K562 (cell line): Measurements from ENCODE around the gene COL6A2. TPM values are rescaled to one million over a fixed set of nuclear protein-coding genes. Genes with fewer than 3 reads are reported as not detected.

Experiments
- ATAC-seq: fragments of 200-7000 bp; cut with Tn5 transposase; 3 replicates; pipeline ENCODE4 v1.9.1; 2020; ENCODE audit warnings: moderate library complexity
- BruUV-seq: library from RNA; stranded (reverse); fragments of 400-500 nt; replicated peaks from 2 replicates; lab custom pipeline; 2021; lab: Mats Ljungman, UMichigan
- CTCF ChIA-PET: fragments of 300-600 bp; formaldehyde crosslinking; extraction: SDS; loops from one replicate; lab custom pipeline; 2021; ENCODE audit warnings: low intra/inter-chr PET ratio; lab: Yijun Ruan, JAX
- POLR2A ChIA-PET: fragments of 300-600, 350-650 bp; sonication (Branson Sonifier 250); formaldehyde crosslinking; extraction: SDS; loops from one replicate; lab custom pipeline; 2021; ENCODE audit warnings: antibody characterized with exemption, inconsistent platforms; lab: Yijun Ruan, JAX
- DNase-seq, 4 experiments: peaks; one replicate each; pipeline versions ENCODE4 v3.0.0 to v3.0.0-alpha.2; 2011 to 2018; ENCODE audit warnings: low spot score in 3 of 4, mixed read lengths in 3 of 4; ENCODE audit errors: extremely low read depth in 1 of 4
- FAIRE-seq: peaks from 2 replicates; lab custom pipeline; 2011; peaks lifted over from hg19 to GRCh38; lab: Jason Lieb, UNC
- H2AFZ ChIP-seq: 2 replicates; pipeline ENCODE4 v1.6.0; 2011; ENCODE audit warnings: low read depth, low read length, control low read depth, inconsistent platforms
- H3K27ac ChIP-seq: fragments of 200-600 bp; 3 replicates; pipeline ENCODE4 v1.8.0; 2011; ENCODE audit warnings: low read depth, mild to moderate bottlenecking, control low read depth, inconsistent platforms, low read length, moderate library complexity, mixed read lengths; ENCODE audit errors: extremely low read depth
- H3K27me3 ChIP-seq, 2 experiments: fragments of 300-600 bp in 1 of 2; 2 replicates in 1 of 2; 3 replicates in 1 of 2; pipeline versions ENCODE4 v1.6.0 to v1.8.0; 2011; ENCODE audit warnings: inconsistent platforms in 2 of 2, low read length in 2 of 2, mild to moderate bottlenecking in 1 of 2, mixed read lengths in 1 of 2, moderate library complexity in 1 of 2; ENCODE audit not compliant: control insufficient read depth in 2 of 2, insufficient read depth in 2 of 2
- H3K36me3 ChIP-seq: fragments of 300-600 bp; 3 replicates; pipeline ENCODE4 v1.8.0; 2011; ENCODE audit warnings: mild to moderate bottlenecking, low read length, inconsistent platforms; ENCODE audit not compliant: control insufficient read depth, insufficient read depth
- H3K4me1 ChIP-seq, 2 experiments: fragments of 200-600 bp in 1 of 2; replicated peaks in 1 of 2; 2 replicates in 1 of 2; 3 replicates in 1 of 2; pipeline versions ENCODE4 v1.5.1 to v1.8.0; 2011; ENCODE audit warnings: inconsistent platforms in 2 of 2, low read length in 2 of 2, mild to moderate bottlenecking in 1 of 2, mixed read lengths in 1 of 2, moderate library complexity in 1 of 2; ENCODE audit not compliant: control insufficient read depth in 2 of 2, insufficient read depth in 2 of 2
- H3K4me2 ChIP-seq: 2 replicates; pipeline ENCODE4 v1.6.1; 2011; ENCODE audit warnings: low read length, control low read depth, inconsistent platforms, mixed read lengths; ENCODE audit not compliant: insufficient read depth
- H3K4me3 ChIP-seq: fragments of 200-600 bp; sonication (generic), shearing (Covaris generic); 2 replicates; pipeline ENCODE4 v1.5.1; 2016; ENCODE audit warnings: control low read depth, inconsistent platforms
- H3K79me2 ChIP-seq: fragments of 200-600 bp; 3 replicates; pipeline ENCODE4 v1.8.0; 2011; ENCODE audit warnings: low read length, inconsistent platforms; ENCODE audit not compliant: control insufficient read depth, insufficient read depth
- H3K9ac ChIP-seq, 2 experiments: 2 replicates each; pipeline versions ENCODE4 v1.6.0 to v1.6.1; 2011; ENCODE audit warnings: low read depth in 2 of 2, low read length in 2 of 2, control low read depth in 1 of 2, inconsistent platforms in 1 of 2, mild to moderate bottlenecking in 1 of 2, mixed read lengths in 1 of 2; ENCODE audit not compliant: insufficient read depth in 1 of 2
- H3K9me1 ChIP-seq: one replicate; pipeline ENCODE4 v1.6.0; 2011; ENCODE audit warnings: inconsistent platforms, mild to moderate bottlenecking, low read length, moderate library complexity; ENCODE audit not compliant: control insufficient read depth, insufficient read depth
- H3K9me3 ChIP-seq: replicated peaks from 2 replicates; pipeline ENCODE4 v1.5.1; 2011; ENCODE audit warnings: low read depth, low read length, inconsistent platforms; ENCODE audit not compliant: control insufficient read depth, insufficient read depth
- H4K20me1 ChIP-seq: replicated peaks from 2 replicates; pipeline ENCODE4 v1.6.1; 2011; ENCODE audit warnings: low read length, inconsistent platforms, mixed read lengths; ENCODE audit not compliant: control insufficient read depth, insufficient read depth
- BHLHE40 ChIP-seq: IDR thresholded peaks from 2 replicates; pipeline ENCODE4 v1.6.1; 2011; ENCODE audit warnings: low read length, improper control_type of control experiment
- GATAD2B ChIP-seq: fragments of 450-650 bp; IDR thresholded peaks from 2 replicates; pipeline ENCODE4 v1.6.1; 2017; ENCODE audit warnings: mild to moderate bottlenecking, borderline replicate concordance
- SLC30A9 ChIP-seq: fragments of 250-450 bp; sonication (Bioruptor Pico); IDR thresholded peaks from 2 replicates; pipeline ENCODE4 v1.8.0; 2022; ENCODE audit warnings: mild to moderate bottlenecking, moderate library complexity
- SNIP1 ChIP-seq: fragments of 450-650 bp; IDR thresholded peaks from 2 replicates; pipeline ENCODE4 v1.7.1; 2017; ENCODE audit warnings: low read depth, mild to moderate bottlenecking
- ZBTB40 ChIP-seq, 2 experiments: fragments of 450-650 bp in 1 of 2; sonication (generic) in 1 of 2; formaldehyde crosslinking in 1 of 2; IDR thresholded peaks; 2 replicates each; pipeline versions ENCODE4 v1.7.1 to v1.9.0; 2016 to 2022; ENCODE audit warnings: inconsistent platforms in 1 of 2, mild to moderate bottlenecking in 1 of 2, missing genetic modification reagents in 1 of 2
- ZNF644 ChIP-seq: fragments of 200-800 bp; sonication (Bioruptor generic); IDR thresholded peaks from 2 replicates; pipeline ENCODE4 v1.6.1; 2016; ENCODE audit warnings: low read depth, missing genetic modification characterization, missing compliant biosample characterization
- ZNF695 ChIP-seq: fragments of 450-650 bp; formaldehyde crosslinking; IDR thresholded peaks from 2 replicates; pipeline ENCODE4 v1.4.0; 2020; ENCODE audit warnings: mild to moderate bottlenecking, moderate library complexity
- ZNF785 ChIP-seq: fragments of 250-450 bp; sonication (Bioruptor Pico); IDR thresholded peaks from 2 replicates; pipeline ENCODE4 v1.4.0; 2020; ENCODE audit warnings: mild to moderate bottlenecking
- WGBS: fragments of 100-300 bp; shearing (Covaris generic); methylation state at CpG from one replicate; pipeline ENCODE4 v1.1.6; 2016; ENCODE audit warnings: low coverage, mixed read lengths; ENCODE audit not compliant: insufficient coverage; ENCODE audit errors: missing lambda C conversion rate; 5-methylcytosine and 5-hydroxymethylcytosine counted together
- in situ Hi-C: fragments of 300-500 bp; cut with MboI; formaldehyde crosslinking; loops from 4 replicates; pipeline ENCODE4 v1.15.0; 2018; ENCODE audit warnings: inconsistent platforms, mixed read lengths
- intact Hi-C: fragments of 100-400 bp; cut with micrococcal nuclease; formaldehyde crosslinking; loops from 2 replicates; pipeline ENCODE4 v1.14.2; 2022
- polyA plus RNA-seq, 8 experiments: library from polyadenylated mRNA; depleted of rRNA in 4 of 8; stranded (reverse) in 5 of 8; unstranded in 3 of 8; fragments of >200 nt; fragmentation: Nextera tagmentation in 2 of 8; fragmentation: Illumina TruSeq in 1 of 8; extraction: Ambion mirVana in 2 of 8; extraction: Trizol in 1 of 8; gene quantifications; 2 replicates each; pipeline versions ENCODE4 v1.2.1 to v1.2.3, GENCODE V29; 2011 to 2014; ENCODE audit warnings: inconsistent platforms in 1 of 8, missing spikeins in 1 of 8
- total RNA-seq, 7 experiments: library from RNA; depleted of rRNA in 6 of 7; stranded (reverse); fragments of >200 nt in 6 of 7; fragmentation: Illumina TruSeq in 2 of 7; extraction: Trizol in 2 of 7; gene quantifications; 2 replicates each; pipeline versions ENCODE4 v1.2.1 to v1.2.3, GENCODE V29; 2011 to 2021; ENCODE audit warnings: low replicate concordance in 1 of 7
- TF ChIP-seq, protein P1 (sequence below), 2 experiments: IDR thresholded peaks; 2 replicates each; pipeline ENCODE4 v1.6.1; 2012; ENCODE audit warnings: improper control_type of control experiment in 2 of 2, low read depth in 2 of 2, low read length in 2 of 2, borderline replicate concordance in 1 of 2
- TF ChIP-seq, protein P2 (sequence below): IDR thresholded peaks from 2 replicates; pipeline ENCODE4 v1.6.1; 2011; ENCODE audit not compliant: insufficient read length; ENCODE audit errors: extremely low read depth

Gene COL6A2
- total and polyA plus RNA-seq, 9 of the 15 experiments (the other 6 are each of a cell fraction or from before 2014, with no cell fraction given) = 0.07 to 1.1 (median 0.24) TPM; not detected in 3

DNA sequence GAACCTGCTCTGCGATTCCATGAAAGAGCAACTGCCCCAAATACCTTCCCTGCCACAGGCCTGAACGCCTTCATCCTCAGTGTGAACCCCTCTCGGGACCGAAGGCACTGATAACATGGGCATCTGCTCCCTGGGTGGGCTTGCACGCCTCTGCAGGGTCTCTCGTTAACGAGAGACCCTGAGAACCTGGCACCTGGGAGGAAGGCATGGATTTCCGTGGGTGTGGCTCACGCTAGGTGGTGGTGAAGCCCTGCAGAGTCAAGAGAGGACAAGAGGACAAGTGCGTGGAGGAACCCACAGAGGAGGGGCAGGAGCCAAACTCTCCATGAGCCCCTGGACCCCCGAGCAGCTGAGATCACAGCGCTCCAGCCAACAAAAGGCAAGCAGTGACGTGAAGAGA is 26.8 kb upstream of the COL6A2 start:
- Histone ChIP-seq H2AFZ (no peak overlapping the region), H3K9me3 (no peaks in the 10 kb centered on the region; the same call in 1 of the 2 replicates), H3K27me3 (peaks cover 13 to 41% of the 10 kb centered on the region in 2 experiments; a peak in 4 of 5 replicates), H3K36me3 (no peaks in the 10 kb centered on the region), H3K4me1 (peaks cover 0 to 15% of the 10 kb centered on the region in 2 experiments; a peak in 3 of 5 replicates), H3K27ac (no peak overlapping the region), H3K9ac (no peak overlapping the region), H4K20me1 (no peaks in the 10 kb centered on the region), H3K79me2 (no peaks in the 10 kb centered on the region), H3K4me3 (no peak overlapping the region), H3K4me2 (no peak overlapping the region), H3K9me1 (no peaks in the 10 kb centered on the region)
- no peak for ATAC-seq
- no peak for DNase-seq
- in situ Hi-C loops (no loop called here), intact Hi-C loops (no loop called here)
- POLR2A ChIA-PET = interaction anchor here (0.6 to 1.0 kb wide), 2 partner anchors 14 to 75 kb away, joined by 3 to 4 read pairs; no protein-coding TSS in a partner anchor
- BruUV-seq = no TSS peak
- CTCF ChIA-PET = no interaction called here
- WGBS = under 1% methylated on average over 13 of the region's 13 CpGs
- no peak for FAIRE-seq
- TF ChIP-seq, protein P1, sequence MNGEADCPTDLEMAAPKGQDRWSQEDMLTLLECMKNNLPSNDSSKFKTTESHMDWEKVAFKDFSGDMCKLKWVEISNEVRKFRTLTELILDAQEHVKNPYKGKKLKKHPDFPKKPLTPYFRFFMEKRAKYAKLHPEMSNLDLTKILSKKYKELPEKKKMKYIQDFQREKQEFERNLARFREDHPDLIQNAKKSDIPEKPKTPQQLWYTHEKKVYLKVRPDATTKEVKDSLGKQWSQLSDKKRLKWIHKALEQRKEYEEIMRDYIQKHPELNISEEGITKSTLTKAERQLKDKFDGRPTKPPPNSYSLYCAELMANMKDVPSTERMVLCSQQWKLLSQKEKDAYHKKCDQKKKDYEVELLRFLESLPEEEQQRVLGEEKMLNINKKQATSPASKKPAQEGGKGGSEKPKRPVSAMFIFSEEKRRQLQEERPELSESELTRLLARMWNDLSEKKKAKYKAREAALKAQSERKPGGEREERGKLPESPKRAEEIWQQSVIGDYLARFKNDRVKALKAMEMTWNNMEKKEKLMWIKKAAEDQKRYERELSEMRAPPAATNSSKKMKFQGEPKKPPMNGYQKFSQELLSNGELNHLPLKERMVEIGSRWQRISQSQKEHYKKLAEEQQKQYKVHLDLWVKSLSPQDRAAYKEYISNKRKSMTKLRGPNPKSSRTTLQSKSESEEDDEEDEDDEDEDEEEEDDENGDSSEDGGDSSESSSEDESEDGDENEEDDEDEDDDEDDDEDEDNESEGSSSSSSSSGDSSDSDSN (IDR thresholded peaks at IDR 0.05; ENCODE audit: borderline replicate concordance in 1 of 2, low read depth in 2 of 2, low read length in 2 of 2) = no peak
- no peak for TF ChIP-seq ZBTB40 (IDR thresholded peaks at IDR 0.05)
- no peak for TF ChIP-seq ZBTB40 (CRISPR knock-in tag; IDR thresholded peaks at IDR 0.05)
- TF ChIP-seq SNIP1 = no peak
- TF ChIP-seq ZNF644 (tag) = no peak
- TF ChIP-seq ZNF695 (CRISPR knock-in tag) = no peak
- no peak for TF ChIP-seq ZNF785
- TF ChIP-seq, protein P2, sequence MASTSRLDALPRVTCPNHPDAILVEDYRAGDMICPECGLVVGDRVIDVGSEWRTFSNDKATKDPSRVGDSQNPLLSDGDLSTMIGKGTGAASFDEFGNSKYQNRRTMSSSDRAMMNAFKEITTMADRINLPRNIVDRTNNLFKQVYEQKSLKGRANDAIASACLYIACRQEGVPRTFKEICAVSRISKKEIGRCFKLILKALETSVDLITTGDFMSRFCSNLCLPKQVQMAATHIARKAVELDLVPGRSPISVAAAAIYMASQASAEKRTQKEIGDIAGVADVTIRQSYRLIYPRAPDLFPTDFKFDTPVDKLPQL = no peak
- TF ChIP-seq SLC30A9 = no peak
- no peak for TF ChIP-seq GATAD2B
- no peak for TF ChIP-seq BHLHE40
